ELF-1 (cell line): ENCODE results near the gene DNMT3A.
A peak's percentile ranks its signal among the peaks of the same experiment; 100 is the strongest.

Experiments used
- DNase-seq: peaks from one replicate; pipeline ENCODE4 v3.0.0-alpha.2; 2016; ENCODE audit warnings: low read depth, low spot score

The DNMT3A gene

DNA sequence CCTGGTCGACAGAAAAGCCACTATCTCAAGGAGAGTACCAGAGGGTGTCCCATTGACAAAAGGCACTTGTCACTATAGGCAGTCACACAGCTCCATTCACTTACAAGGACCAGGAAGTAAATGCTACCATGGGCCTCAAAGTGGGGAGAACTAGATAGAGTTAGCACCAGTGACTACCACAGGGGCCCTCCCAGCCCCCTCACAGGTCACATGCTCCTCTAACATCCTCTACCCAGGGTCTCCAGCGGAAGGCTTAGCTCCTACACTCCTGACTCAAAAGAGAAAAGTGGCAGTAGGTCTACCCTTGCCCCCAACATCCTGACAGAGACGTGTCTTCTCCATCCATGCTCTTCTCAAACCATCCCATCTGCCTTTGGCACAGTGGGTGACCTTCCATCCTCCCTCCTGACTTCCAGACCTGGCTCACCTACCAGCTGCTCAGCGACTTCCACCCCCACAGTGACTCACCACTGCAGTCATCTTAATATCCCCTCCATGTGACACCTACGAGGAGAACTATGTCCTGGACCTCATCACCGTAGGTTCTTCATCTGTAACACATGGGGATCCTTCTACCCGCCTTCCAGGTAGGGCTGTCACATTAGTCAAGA is 5.6 kb upstream of the DNMT3A start:
- no peak for DNase-seq

DNA sequence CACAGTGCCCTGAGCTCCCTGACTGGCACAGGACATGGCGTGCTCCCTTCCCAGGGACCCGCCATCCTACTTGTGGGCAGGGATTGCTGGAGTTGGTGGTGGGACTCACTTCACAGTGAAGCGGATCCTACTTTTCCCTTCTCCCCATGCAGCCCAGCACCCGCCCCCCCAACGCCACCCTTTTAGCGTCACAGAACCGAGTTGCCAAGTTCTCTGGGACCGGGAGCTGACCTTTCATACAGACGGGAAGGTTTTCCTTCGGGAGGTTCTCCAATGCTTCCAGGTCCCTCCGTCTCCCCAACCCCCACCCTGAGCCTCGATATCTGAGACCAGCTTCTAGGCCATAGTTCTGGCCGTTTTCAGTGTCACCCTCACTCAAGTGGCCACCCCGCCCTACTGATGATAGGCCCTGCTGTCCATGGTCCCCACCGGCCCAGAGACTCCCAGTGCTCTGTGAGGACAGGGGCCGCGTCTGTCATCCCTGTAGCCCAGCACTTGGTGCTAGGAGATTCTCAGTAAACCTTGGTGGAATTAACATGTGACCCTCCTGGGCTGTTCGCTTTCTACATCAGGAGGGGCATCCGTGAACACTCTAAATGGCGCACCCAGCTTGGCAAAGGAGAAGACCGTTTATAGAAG is 1.6 kb upstream of the DNMT3A start:
- no peak for DNase-seq

DNA sequence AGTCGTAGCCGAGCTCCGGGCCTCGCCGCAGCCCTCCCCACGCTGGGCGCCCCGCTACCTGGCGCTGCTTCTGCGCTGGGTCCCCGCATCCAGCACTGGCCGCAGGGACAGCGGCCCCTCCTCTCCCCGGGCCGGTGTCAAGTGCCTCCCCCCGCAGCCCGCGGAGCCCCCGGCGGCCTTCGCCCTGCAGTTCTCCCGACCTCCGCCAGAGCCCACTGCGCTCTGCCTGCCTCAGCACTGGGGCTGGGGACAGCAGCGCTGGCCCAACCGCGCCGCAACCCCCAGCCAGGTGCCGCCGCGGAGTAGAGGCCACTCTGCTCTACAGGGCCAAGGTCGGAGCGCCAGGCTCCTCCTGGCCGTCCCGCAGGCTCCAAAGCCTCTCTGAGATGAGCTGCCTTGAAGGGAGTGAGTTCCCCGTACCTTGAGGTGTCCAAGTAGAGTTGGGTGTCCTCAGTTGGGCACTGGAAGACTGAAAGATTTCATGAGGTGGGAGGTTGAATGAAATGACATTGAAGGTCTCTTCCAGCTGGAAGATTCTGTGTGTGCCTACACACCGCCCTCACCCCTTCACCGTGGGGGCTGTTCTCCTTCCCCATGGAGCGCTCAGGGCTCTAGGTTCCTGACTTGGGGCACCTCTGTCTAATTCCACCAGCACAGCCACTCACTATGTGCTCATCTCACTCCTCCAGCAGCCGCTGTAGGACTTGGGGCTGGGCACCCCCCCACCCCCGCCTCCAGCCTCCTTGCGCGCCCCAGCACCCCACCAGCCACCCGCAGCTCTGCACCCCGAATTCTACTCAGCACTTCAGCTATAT is 854 bp upstream of the DNMT3A start:
- DNase-seq, result peak; percentile 96

DNA sequence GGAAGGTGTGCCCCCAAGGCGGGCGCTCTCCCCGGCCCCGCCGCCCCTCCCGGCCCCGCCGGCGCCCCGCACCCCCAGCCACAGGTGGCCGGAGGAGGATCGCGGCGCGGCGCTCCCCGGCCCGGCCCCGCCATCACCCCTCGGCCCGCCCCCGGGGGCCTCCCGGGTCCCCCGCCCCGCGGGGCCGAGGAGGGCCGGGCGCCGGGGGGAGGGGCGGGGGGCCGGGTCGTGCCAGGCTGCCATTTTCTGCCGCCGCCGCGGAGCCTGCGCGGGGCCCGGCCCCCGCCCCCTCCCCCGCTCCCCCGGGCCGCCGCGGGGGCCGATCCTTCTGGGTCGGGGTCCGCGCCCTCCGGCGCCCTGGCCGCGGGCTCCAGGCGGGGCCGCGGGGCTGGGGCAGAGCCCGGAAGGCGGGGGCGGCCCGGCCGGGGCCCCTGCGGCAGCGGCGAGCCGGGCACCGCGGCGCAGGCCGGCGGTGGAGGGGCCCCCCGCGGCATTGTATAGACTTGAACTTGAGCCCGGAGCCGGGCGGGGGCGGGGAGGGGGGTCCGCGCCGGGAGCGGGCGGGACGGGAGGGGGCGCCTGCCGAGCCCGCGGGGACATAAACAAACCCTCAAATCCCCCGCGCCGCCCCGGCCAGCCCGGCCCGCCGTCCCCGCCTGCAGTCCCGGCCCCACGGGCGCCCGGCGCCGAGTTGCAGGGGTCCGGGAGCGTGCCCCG is 556 bp downstream of the DNMT3A start:
- no peak for DNase-seq

DNA sequence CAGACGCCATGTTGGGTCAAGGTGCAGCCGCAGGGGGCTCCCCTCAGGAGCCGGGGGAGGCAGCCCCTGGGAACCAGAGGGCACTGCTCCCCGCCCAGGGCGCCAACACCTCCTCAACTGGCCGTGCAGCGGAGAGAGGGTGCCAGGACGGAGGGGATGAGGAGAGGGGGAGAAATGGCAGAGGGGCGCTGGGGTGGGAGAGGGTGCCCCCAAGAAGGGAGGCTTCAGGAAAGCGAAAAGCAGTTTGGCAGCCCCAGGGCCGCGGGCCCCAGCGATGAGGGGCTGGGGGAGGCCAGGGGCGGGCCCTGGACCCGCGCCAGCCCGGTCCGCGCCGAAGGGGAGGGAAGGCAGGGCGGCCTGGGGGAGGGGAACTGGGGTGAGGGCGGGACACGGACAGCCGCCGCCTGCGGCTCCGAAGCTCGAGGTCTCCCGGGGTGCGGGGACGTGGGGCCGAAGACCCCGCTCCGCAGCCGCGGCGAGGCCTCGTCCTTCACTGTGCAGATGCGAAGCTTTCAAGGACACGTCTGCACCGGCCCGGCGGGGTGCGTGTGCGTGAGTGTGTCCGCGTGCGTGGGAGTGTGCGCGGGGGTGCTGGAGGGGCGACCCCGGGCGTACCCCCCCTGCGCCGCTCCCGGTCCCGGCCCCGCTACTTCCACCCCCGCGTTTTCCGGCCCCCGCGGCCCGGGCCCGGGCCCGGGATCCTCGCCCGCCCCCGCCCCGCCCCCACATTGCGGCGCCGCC is 1.4 kb downstream of the DNMT3A start:
- DNase-seq, result no peak

DNA sequence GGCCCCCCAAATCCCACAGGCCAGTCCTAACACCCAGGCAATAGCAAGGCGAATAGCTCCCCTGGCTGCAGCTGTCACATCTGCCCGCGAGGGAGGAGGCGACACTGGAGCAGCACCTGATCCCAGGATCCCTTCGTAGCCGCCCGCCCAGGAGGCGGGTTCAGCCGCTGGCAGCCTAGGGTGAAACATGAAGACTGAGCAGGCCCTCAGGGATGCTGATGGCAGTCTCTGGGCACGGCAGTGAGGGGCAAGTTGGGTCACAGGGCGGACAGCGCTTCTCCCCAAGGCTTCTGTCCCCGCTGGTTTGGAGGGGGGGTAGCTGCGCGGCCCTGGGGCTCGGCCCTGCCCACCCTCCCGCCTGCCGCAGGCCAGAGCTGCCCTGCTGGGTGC is 1.9 kb downstream of the DNMT3A start:
- peak; percentile 50 for DNase-seq

DNA sequence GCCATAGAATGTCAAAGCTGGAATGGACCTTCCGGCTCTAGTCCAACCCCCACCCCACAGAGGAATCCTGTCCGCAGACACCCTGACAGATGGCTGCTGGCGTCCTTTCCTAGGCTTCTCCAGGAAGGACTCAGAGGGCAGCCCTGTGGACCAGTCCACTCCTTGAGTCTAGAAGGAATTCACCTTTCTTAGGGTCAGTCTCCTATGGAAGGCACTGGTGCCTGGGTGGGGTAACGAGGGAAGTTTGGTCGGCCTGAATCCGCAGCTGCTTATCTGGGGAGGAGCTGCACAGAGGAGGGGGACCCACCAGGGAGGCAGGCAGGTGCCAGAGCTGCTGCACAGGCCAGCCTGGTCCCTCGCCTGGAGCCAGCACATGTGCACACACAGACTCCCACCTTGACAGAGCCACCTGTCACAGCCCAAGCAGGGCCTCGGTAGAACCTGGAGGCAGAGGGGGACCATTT is 2.5 kb downstream of the DNMT3A start:
- no peak for DNase-seq

DNA sequence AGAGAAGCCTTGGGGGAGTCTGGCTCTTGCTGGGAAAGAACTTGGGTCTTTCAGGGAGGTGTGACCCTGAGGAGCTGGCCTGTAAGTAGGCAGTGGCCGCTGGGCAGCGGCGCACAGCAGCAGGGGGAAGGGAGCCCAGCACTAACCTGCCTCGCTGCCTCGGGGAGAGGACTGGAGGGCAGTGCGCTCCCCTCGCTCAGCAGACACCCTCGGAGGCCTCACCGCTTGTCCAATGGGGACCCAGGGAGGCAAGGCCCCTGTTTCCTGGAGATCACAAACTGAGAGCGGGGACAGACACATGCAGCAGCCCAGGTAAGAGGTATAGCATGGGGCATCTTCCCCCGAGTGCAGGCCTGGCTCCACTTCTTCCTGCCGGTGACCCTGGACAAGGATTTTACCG is 3.3 kb downstream of the DNMT3A start:
- DNase-seq, result no peak

DNA sequence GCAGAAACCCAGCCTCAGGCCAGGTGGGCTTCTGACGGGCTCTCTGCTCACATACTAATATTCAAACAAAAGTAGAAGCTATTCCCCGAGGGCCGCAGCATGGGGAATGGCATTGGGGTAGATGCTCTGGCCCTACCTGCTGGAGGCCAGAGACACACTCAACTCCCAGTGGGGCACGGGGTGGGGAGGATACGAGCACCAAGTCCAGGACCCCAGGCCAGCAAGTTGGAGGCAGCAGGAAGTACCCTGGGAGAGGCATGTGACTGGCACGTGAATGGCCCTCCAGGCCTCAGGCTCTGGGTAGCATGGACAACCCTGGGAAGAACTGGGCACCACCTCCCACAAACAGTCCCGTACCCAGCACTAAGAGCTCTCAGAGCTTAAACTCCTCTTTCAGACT is 3.8 kb downstream of the DNMT3A start:
- no peak for DNase-seq

DNA sequence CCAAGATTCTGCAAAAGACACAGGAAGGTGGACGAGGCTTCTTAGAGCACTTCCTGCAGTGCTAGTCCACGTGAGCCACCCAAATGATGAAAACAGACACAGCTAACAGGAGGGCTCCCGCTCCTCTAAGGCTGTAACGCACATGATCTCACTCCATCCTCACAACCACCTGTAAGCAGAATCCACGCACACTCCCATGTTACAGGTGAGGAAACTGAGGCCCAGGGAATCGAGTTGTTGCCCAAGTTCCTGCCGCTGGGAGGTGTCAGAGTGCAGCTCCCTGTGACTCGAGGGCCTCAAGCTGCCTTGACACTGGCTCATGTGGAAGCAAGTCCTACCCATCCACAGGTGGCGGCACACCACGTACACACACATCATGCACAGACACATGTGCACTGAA is 4.4 kb downstream of the DNMT3A start:
- DNase-seq, result no peak

DNA sequence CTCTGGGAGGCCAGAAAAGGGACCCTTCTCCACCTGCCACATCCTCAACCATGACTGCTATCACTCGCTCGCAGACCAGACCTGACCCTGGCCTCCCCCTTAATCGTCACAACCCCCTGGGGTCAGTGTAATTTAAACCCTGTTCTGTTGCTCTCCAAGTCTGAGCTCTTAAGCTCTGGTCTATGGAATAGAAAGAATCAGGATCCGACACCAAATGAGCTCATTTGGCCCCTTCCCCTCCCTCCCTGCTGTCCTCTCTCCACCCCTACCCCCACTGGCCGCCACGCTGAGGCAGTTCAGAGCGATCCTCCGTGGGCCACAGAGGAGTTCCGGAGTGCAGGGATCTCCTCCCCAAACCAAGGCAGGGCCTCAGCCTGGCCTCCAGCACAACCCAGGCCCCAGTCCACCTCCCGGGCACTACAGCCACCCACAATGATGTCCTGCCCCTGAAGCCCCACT is 5.3 kb downstream of the DNMT3A start:
- no peak for DNase-seq

DNA sequence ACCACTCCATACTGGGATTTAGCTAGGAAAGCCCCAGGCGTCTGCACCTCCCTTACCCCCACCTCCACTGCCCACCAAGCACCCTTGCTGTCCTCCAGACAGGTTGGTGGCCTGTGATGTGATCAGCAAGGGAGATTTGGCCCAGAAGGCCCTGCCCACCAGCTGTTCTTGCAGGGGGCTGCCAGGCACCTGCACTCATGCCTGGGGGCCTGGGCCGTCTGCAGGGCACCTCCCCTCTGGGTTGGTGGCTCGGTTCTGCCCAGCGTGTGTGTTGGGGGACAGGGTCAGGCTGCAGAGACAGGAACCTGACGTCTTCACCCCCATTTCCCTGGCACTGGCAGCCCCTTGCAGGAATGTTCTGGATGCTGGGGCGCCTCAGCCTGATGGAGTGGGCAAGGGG is 5.8 kb downstream of the DNMT3A start:
- no peak for DNase-seq

DNA sequence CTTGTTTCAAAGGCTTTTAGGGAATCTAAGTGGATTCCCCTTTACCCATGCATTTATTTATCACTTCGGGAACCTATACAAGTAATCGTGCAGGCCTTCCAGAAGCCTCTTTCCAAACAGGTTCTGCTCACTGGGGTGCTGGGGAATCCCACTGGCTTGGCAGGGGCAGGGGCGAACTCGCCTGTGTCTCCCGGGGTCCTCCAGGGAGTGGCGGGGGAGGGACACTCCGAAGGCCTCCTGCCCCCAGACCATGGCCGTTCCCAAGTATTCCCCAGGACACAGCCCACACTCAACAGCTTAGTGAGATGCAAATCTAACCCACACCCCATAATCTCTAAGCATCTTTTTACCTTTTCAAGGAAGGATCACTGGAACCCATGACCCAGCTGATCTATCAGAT is 6.5 kb downstream of the DNMT3A start:
- no peak for DNase-seq

DNA sequence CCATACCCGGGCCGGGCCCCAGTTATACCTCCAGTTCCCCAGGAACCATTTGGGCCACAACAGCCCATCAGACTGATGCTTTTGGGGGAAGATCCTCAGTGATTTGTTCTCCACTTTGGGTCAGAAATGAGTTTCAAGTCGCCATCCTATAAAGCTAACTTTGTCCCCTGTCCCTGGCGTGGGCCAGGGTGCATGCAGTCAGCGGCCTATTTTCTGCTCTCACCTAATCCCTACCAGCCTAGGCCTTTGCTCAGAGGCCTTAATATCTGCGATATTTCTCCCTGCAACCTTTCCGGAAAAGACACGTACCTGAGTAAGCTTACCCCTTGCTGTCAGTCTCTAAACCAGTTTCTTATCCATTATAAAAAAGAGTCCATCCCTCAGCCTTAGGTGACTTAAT is 7.2 kb downstream of the DNMT3A start:
- no peak for DNase-seq

DNA sequence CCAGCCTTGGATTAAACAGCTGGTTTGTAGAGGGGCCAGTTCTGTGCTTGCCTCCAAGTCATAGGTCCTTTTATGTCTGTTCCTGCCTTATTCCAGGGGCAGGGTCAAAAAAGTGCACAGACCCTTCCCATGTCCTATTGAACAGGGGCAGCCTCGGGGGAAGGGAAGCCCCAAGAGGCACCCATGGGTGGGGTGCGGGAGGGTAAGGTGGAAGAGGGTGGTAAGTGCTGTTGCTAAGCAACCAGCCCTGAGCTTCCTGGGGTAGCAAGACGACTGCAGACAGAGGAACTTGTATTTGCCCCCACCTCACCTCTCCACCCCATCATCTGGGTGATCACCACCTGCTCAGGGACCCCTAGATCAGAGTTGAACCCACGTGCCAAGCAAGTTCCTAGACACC is 7.7 kb downstream of the DNMT3A start:
- DNase-seq, result no peak

DNA sequence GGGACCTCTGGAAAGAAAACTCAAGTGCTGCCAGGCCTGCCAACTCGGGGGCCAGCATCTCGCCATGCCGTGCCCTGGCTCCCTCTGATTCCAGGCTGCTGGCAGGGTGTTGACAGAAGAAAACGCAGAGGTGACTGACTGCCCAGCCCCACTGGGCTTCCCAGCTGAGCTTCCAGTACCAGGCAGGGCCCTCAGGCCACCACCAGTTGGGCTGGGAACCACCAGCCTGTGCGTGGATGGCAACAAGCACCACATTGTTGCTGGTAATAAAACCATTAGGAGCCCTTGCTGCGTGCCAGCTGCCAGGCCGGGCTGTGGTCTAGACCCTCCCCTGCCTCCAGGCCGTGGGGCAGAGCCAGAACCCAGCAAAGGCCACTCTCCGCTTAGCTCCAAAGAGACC is 9.2 kb downstream of the DNMT3A start:
- DNase-seq, result peak; percentile 52

DNA sequence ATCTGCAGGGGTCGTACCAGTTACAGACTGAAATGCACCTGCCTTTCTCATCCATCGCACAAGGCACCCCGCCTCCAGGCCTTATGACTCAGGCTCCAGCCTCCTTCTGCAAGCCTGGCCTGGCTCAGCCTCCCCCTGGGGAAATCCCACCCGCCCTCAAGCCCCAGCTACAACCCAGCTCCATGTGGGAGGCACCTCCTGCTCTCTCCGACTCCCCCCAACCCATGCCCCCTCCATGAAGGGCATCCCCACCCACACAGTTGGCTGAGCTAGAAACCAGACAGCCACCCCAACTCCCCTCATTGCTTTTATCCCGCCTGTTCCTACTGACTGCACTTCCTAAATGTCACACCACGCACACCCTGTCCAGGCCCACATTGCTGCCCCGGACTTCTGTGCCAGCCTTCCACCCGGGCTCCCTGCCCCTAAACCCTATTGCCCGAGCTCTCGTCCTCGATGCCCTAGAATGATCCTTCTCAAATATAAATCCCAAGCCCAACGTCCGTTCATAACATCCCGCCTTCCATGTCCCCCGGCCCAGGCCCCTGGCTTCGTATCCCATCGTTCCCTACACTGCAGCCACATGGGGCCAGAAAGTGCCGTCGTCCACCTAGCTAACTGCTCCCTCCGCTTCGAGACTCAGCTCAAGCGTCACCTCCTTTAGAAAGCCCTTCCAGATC is 9.9 kb downstream of the DNMT3A start:
- DNase-seq, result no peak

DNA sequence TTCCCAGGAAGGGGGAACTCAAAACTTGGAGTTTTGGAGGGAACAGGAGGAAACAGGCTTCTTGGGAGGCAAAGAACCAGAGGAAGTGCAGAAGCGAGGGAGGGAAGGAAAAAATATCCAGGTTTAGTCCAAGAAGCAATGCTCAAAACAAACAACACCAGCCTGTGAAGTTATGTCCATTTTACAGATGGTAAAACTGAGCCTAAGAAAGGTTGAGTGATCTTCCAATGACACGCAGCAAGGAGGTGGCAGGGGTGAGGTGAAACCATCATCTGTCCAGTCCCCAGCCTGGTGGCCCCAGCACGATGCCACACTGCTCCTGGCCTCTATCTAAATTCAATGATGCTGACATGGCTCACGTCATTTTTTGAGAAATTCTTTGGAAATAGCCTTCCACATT is 10.8 kb downstream of the DNMT3A start:
- DNase-seq, result no peak

DNA sequence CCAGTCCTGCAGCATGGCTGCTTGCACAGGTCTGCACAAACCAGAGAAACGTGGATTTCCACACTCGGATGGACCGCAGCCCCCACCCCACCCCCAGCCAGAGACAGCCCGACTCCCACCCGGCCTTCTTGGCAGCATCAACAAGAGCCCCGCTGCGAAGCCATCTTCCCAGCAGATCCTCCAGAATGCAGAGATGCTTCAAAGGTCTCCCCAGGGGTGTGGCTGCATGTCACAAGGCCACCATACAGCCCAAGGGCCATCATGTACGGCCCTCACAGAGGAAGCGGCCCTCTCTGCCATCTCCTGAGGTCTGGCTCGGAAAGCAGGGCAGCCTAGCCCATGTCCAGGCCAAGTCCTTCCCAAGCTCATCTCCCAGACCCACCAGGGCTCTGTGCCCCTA is 11.5 kb downstream of the DNMT3A start:
- no peak for DNase-seq

DNA sequence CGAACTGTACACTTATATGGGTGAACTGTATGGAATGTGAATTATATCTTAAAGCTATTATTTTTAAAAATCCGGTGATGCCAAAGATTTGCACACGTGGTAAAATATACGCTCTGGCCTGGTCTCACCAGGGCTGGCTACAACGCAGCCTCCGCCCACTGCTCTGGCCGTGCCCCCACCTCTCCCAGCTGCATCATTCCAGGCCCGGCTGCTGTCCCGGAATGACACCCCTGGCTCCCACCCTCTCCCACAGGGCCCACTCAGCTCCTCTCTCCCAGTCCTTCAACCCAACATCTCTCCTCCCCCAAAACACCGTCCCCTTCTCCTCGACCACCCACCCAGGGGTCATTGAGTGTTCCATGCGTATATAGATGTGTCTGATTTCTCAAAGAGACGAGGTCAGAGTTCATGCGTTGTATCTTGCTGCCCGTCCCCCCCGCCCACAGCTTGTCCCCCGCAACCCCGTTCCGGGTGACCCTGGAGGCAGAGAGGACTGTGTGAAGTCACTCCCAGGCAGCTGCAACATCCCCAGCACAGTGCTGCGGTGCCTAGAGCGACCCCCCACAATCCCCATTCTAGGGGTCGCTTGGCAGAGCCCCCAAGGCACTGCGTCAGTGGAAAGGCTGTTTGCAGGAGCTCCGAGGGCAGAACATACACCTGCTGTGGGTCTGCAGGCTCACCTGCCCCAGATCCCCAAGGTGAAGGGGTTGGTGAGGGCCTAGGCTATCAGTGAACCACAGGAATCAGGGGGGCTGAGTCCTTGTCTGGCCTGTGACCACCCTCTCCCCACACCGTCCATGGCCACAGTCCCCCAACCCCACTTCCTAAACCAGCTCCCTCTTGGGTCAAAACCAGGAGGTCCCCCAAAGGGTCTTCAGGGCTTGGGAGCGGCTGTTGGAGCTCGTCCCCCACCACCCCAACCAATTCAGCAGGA is 13.3 kb downstream of the DNMT3A start:
- DNase-seq, result no peak
